GM21717 (cell line): ENCODE results near the gene ERBIN.
"Not testable (repeated sequence)": the region's sequence is repeated elsewhere in the genome, so short reads cannot be mapped to it uniquely, and the experiment has no call there.

Source experiments
- ATAC-seq: cut with Tn5 transposase; IDR thresholded peaks from one replicate; pipeline ENCODE4 v1.9.1; 2021; ENCODE audit warnings: mild to moderate bottlenecking, moderate library complexity; ENCODE audit not compliant: unreplicated experiment

Gene ERBIN

DNA sequence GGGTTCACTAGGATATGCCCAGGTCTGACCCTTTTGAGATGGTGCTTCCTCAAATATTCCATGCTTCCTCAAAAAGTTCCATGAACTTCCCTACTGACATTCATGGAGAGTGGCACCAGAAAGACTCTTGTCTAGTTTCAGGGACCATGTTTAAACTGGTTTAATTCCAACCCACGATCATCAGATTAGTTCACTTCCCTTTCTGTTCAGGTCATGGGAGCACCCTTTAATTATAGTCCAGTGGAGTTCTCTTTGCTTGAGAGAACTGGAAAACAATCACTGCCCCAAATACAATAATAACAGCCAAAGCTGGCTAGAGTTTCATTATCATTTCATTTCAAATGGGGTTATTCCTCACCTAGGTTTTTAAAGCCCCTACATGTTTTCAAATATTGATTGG, 9.7 kb upstream of the ERBIN start:
- ATAC-seq = no peak

DNA sequence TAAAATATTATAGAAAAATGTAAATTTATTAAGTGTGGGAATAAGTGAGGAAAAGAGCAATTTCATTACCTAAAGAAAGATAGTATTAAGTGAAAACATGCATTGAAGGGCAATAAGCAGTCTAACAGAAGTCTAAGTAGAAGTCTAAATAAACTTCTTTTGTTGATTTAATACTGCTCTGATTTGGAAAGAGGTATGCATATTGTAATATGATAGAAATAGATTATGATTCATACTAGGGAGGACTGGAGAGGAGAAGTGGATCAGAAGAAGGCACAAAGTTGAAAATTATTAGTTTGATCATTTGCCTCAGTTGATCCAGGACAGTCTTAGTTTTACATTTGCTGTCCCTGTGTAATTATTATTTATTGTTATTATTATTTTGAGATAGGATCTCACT, 6.6 kb upstream of the ERBIN start:
- no peak for ATAC-seq

DNA sequence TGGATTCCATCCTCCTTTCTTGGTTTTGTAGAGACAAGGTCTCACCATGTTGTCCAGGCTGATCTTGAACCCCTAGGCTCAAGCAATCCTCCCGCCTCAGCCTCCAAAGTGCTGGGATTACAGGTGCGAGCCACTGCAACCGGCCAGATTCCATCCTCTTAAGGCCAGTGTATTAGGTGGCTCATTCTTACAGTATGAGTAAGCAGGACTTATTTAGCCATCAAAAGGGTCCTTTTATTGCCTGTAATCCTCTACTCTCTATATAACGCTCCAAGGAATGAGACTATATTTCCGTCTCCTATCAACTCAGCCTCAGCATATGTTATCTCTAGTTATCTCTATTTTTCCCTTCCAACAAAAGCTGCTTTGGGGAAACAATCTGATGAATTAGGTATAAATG, 3.0 kb upstream of the ERBIN start:
- no peak for ATAC-seq

DNA sequence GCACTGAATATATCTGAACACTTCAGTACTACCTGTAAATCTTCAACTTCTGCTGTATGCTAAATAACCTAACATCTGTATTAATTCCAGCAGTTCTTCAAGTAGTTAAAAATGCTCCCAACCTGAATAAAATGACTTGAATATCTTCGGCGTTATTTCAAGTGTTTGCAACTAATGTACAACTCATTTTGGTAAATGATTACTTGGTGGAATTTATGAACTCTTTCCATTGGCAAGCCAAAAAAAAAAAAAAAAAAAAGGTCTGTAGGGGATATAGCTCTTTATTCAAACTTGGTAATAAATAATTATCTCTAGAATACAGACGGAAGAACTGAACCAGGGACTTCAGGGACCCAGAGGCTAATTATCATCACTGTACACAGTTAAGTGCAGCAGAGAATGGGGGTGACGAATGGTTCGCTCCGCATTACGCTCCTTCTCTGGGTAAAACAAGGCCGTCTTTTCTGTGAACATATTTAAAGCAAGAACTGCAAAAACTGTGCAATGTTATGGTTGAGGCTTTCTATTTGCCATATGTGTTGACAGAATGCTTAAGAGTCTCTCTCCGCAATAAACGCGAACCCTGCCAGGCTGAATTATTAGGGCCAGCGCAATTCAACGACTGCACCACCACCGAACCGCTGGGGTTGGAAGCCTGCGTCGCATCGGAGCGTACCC, 1.9 kb upstream of the ERBIN start:
- ATAC-seq = no peak

DNA sequence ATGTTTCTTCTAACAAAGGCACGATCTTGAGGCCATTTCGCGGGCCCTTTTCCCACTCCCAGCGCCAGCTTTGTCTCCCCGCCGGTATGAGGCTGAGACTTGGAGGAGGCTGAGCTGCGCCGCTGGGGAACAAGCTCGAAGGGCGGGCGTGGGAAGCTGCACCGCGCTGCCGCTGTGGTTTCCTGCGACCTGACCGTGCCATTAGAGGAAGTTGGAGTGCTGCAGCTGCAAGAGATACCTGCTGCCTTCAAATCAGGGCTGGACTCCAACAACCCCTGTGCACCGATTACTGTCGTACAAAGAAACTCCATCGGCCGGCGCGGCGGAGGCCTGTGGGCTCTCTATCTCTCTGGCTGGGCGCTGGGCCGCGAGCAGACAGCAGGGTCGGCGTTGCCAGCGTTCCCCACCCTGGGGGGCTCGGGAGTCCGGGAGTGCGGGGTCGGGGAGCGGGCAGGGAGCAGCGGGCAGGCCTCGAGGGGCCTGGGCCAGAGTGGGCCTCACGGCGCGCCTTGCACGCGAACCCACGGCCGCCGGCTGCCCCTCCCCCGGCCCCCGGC, 1.3 kb upstream of the ERBIN start:
- ATAC-seq = peak; percentile 65

DNA sequence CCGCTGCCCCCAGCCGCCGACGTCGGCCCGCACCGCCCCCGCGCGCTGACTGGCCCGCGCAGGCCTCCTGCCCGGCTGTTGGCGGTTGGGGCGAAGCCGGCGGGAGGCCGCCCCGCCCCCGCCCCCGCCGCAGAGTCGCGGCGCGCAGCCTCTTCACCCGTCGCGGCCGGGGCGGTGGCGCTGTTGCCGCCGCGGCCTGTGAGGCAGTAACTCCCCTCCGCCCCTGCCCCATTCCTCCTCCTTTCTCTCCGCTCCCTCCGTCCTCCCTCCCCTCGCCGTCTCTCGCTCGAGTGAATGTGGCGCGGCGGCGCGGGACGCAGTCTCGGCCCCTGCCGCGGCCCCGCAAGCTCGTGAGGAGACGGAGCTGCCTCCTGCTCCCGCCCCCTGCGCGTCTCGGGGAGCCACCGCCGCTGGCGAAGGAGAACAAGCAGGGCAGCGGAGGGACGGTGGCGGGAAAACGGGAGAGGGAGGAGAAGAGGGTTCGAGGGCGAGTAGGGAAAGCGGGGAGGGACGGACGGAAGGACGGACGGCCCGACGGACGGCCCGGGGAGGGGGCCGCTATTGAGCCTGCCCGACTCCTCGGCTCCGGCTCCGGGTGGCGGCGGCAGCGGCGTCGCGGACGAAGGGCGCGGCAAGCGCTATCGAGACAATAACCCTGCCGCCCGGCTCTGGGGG, 637 bp upstream of the ERBIN start:
- peak; percentile 62 for ATAC-seq

DNA sequence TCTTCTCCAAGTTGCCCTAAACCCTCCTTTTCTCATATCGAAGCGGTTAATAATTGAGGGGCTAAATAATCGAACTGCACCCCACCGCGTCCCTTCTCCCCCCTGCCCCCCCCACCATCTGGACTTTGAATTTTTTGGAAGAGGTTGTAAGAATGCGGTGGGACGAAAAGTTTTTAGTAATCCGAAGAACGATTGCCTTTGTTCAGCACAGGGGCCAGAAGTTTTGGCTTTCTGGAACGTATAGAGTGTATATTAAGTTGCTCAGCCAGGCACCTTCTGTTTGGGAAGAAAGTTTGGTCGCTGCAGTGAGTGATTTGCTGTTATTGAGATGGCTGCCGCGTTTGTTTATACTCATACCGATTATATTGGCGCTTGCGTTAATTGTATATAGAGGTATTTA, 518 bp downstream of the ERBIN start:
- no peak for ATAC-seq

DNA sequence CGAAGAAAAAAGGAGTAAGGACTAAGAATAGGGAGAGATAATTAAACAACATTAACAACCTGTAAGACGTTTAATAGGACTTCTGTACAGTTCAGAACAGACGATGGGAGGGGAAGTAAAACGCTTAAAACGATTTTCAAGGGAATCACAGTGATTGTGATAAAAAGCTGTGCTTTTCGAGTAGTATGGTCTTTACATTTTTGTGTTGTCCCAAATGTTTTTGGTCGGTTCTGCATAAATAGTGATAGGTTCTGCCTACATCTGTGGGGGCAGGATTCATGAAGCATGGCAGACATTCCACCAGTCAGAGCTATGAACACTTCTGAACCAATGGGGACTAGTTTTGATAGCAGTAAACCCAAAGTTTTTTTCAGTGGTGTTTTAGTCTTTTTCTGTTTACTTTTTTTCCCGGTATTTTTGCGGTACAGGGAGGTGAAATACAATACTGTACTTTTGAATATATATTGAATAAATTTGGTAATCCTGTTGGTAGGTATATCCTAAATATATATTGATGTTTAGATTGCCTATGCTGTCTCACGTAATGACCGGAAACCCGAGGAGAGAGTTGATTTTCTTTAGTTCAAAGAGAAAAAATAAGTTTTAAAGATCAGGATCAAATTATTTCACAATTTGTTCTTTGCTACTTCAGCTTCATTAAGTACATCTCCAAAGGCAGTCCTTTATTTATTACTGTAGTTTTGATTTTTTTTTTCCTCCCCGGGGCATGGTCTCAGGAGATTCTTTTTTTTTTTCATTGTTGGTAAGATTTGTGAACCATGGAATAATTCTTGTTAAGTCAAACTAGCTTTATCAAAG, 1.3 kb downstream of the ERBIN start:
- peak; percentile 28 for ATAC-seq

DNA sequence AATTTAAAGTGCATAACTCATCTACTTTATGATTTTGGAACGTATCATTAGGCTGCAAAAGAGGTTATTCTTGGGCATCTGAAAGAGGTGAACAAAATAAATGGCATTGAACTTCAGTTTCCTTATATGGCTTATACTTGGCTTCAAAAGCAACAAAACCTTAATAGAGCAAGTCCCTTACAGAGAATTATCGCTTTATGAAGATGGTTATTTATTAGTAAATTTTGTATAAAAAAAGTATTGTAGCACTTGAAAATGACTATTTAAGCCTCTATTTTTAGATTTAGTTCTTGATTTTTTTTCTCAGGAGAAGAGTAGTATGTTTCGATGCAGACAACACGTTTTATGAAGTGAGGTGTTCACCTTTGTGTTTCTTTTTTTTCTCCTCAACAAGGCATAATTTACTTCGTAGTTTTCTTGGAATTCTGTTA, 2.0 kb downstream of the ERBIN start:
- ATAC-seq = no peak

DNA sequence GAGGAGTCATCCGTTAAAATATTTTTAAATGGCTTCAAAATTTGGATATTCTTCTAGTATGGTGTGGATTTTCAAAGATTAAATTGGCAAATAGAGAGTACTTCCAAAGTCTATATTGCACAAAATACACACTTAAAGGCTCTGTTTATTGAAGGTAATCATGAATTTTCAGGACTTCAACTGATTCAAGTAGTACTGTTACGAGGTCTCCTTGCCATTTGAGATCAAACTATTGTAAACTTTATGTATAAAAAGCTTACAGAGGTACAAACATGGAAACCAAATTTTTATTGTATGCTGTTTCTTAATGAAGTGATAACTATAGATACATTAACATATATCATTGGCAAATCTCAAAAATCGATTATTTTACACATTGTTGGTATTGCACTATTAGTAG, 2.5 kb downstream of the ERBIN start:
- ATAC-seq = no peak

DNA sequence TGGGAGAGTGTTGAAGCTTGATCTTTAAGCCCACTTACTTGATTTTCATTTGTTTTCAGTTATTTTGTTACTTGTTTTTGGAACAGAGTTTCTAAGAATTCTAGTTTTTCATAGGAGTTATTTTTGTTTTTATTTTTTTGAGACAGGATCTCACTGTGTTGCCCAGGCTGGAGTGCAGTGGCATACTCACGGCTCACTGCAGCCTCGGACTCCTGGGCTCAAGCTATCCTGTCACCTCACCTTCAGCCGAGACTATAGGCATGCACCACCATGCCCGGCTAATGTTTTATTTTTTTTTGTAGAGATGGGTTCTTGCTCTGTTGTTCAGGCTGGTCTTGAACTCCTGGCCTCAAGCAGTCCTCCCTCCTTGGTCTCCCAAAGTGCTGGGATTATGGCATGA, 6.3 kb downstream of the ERBIN start:
- no peak for ATAC-seq

DNA sequence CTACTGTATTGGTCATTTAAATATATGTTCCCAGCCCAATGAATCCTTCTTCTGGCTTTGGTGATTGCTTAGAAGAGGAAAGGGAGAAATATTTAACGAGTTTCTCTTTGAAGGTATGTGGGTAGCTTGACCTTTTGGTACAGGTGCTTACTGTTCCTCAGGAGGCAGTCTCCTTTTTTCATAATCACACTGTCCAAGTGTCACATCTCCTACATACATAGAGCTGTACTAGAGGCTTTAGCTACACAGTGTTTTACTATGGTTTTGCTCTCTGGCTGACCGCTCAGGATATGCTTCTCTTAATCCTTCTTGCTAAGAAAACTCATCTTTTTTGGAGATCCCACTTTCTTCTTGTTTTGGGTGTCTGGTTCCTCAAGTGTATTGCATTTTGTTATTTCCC, 6.9 kb downstream of the ERBIN start:
- no peak for ATAC-seq

DNA sequence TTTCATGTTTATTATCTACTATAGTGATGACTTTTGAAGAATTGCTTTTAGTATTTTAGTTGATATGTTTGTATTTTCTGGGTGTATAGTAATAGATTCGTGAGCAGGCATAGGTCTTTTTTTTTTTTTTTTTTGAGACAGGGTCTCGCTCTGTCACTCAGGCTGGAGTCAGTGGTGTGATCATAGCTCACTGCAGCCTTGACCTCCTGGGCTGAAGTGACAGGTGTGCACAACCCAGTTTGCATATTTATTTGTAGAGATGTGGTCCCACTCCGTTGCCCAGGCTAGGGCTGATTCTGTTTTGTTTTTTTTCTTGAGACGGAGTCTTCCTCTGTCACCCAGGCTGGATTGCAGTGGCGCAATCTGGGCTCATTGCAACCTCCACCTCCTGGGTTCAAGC, 11.9 kb downstream of the ERBIN start:
- ATAC-seq = peak; percentile 83

DNA sequence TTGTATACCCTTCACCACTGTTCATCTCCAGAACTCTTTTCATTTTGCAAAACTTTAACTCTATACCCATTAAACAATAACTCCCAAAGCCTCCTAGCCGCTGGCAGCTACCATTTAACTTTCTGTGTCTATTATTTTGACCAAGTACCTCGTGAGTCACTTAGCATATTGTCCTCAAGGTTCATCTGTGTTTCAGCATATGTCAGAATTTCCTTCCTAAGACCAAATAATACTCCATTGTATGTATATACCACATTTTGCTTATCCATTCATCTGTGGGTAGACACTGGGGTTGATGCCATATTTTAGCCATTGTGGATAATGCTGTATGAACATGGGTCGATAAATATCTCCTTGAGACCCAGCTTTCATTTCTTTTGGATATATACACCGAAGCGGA, 17.4 kb downstream of the ERBIN start:
- no peak for ATAC-seq

DNA sequence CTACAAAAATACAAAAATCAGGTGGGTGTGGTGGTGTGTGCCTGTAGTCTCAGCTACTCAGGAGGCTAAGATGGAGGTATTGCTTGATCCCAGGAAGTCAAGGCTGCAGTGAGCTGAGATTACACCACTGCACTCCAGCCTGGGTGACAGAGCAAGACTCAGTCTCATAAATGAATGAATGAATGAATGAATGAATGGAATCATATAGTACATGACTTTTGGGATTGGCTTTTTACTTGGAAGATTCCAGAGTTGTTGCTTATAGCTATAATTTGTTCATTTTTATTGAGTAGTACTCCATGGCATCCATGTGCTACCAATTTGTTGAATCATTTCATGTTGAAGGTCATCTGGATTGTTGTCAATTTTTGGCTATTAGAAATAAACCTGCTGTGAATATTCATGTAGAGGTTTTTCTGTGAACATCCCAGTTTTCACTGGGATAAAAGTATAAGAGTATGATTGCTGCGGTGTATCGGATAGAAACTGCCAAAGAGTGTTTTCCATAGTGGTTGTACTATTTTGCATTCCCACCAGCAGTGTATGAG, 19.9 kb downstream of the ERBIN start:
- no peak for ATAC-seq

DNA sequence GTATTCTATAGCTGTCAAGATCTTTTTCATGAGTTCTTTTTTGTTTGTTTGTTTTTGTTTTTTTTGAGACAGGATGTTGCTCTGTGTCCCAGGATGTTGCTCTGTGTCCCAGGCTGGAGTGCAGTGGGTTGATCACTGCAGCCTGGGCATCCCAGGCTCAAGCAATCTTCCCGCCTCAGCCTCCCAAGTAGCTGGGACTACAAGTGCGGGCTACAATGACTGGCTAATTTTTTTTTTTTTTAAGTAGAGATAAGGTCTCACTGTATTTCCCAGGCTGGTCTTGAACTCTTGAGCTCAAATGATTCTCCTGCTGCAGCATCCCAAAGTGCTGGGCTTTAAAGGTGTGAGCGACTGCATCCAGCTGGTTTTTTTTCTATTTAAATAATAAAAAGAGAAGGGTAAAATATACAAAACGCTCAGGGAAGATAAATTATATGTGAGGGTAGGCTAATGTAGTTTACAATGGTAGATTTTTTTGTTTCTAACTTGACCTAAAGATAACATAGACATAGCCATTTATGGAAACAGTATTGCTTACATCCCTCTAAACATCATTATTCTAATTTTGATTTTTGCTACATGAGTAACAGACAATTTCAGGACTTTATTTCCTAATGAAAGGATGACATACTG, 21.9 kb downstream of the ERBIN start:
- ATAC-seq = no peak

DNA sequence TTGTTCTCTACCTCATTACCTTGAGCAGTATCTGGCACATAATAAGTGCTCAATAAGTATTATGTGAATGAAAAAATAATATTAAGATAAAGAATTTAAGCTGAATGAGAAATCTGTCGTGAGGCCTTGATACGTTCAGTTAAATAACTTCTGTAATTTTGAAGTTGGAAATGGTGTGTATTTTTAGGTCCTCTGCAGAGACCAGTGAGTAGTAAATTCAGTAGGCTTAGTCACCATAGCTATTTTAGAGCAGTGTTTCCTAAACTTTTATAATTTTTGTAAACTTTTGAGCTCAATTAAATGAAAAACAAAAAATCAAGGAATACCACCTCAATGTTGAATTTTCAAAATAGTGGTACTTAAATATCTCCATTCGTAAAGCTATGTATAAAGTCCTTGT, 25.0 kb downstream of the ERBIN start:
- ATAC-seq = no peak

DNA sequence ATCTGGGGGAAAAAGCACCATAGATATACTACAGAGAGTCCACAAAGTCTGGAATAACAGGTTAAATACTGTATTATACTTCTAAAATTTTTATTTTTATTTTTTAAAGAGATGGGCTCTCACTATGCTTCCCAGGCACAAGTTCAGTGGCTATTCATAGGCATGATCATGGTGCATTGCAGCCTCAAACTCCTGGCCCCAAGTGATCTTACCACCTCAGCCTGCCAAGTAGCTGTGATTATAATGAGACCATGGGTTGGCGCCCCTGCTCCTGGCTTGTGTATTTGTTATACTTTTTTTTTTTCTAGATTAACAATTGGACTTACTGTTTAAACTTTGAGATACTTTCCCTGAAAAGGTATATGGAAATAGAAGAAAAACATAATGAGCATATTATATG, 25.9 kb downstream of the ERBIN start:
- no peak for ATAC-seq

DNA sequence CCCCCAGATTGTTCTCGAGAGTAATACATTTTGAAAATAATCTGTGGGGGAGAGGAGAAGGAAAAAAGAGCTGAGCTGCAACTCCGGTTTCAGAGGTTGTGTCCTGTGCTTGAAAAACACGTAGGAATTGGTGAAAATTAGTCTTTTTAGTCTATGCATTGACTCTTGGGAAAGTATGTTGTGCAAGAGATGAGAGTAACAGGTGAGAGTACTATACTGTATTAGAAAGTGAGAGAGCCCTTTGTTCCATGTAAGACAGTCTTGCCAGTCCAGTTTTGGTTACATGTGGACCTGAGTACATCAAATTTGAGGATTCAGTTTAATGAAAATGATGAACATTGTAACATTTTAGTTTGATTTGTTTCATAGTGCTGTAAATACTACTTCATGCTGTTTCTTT, 27.8 kb downstream of the ERBIN start:
- no peak for ATAC-seq

DNA sequence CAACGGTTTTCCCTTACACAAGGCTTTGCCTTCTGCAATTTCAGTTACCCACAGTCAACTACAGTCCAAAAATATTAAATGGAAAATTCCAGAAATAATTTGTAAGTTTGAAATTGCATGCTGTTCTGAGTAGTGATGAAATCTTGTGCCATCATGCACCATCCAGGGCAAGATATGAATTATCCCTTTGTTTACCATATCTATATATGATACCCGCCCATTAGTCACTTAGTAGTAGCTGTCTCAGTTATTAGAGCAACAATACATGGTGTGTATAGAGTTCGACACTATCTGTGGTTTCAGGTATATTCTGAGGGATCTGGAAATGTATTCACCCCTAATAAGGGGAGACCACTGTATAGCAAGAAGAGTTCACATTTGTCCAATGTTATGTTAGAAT, 29.4 kb downstream of the ERBIN start:
- ATAC-seq = no peak

DNA sequence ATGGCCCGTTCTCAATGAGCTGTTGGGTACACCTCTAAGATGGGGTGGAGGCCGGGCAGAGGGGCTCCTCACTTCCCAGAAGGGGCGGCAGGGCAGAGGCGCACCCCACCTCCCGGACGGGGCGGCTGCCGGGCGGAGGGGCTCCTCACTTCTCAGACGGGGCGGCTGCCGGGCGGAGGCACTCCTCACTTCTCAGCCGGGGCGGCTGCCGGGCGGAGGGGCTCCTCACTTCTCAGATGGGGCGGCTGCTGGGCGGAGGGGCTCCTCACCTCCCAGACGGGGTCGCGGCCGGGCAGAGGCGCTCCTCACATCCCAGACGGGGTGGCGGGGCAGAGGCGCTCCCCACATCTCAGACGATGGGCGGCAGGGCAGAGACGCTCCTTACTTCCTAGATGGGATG, 31.3 kb downstream of the ERBIN start:
- ATAC-seq = not testable (repeated sequence)
